GM18498 (cell line): ENCODE measurements around the gene RAPSN.

Experiments
- ATAC-seq: cut with Tn5 transposase; IDR thresholded peaks from one replicate; pipeline ENCODE4 v1.9.1; 2021; ENCODE audit warnings: mild to moderate bottlenecking, moderate library complexity; ENCODE audit not compliant: unreplicated experiment

The RAPSN gene

GRCh38 chr11:47448566-47449427, at the start of gene RAPSN:
Gene RAPSN (minus strand): TSS chr11:47449136. CDS start chr11:47448964, 172 bp downstream.
- no peak for ATAC-seq

DNA sequence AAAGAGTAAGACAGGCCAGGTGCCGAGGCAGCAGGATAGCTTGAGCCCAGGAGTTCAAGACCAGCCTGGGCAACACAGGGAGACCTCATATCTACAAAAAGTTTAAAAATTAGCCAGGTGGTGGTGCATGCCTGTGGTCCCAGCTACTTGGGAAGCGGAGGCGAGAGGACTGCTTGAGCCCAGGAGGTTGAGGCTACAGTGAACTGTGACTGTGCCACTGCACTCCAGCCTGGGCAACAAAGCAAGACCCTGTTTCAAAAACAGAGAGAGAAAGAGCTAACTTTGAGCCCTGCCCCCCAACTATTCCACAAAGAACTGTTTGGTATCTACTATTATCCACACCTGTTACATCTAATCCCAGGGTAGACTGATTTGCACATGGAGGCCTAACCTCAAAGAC, 49.2 kb upstream of the RAPSN start:
- no peak for ATAC-seq

DNA sequence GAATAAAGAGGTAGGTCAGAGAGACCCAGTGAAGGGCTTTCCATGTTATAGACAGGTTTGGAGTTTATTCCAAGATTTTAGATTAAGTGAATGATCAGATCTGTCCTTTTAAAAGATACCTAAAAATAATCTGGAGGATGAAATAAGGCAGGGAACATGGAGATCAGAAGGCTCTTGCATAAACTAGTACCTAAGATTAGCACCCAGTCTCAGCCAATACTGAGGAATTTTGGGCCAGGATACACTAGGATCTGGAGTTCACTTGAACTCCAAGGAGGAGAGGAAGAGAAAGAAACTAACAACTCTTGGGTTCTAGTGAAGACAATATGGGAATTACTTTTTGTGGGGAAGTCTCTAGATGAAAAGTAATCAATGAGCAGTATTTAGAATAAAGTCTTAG, 47.9 kb upstream of the RAPSN start:
- no peak for ATAC-seq

DNA sequence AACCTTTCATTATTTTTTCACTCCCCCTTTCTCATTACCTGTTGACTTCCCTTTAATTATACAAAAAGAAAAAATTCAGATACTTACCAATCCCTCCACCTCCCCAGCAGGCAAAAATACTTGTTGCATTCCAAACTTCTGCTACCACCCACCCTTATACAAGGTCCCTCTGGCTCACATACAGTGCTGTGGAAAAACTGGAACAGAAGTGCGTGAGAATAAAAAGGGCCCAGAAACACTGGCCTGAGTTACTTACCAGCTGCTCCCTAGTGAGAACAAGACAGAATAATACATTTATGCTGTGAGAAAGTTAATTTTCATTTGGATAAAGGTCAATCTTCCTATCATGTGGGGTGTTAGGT, 46.9 kb upstream of the RAPSN start:
- no peak for ATAC-seq

DNA sequence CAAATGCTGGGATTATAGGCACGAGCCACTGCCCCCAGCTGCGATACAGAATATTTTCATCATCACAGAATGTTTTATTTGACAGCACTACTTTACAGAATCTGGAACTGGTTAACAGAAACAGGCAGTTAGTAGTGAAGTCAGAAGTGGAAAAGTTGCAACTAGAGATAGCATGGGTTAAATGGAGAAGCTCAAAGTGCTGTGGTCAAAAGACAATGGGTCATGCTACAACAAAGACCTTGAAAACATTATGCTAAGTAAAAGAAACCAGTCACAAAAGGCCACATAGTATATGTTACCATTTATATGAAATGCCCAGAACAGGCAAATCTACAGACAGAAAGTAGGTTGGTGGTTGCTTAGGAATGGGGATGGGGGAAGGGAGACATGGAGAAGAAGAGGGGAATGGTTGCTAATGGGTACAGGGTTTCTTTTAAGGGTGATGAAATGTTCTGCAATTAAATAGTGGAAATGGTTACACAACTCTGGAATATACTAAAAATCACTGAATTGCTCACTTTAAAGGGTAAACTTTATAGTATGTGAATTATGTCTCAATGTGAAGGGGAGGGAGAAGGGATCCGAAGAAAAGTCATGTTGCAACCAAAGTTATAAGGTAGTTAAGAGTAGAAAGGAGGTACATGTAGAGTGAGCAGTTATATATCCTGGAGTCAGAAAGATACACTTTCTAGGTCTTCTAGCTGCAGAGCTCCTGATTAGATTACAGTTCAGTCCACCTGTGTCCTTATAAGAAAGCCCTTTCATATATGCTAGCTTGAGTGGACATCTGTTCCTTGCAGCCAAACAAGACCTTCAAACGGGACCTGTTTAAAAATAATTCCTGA, 46.3 kb upstream of the RAPSN start:
- ATAC-seq = no peak

- no peak for ATAC-seq
Observed at GRCh38 chr11:47489395-47489755, 40.4 kb upstream of the RAPSN start.

DNA sequence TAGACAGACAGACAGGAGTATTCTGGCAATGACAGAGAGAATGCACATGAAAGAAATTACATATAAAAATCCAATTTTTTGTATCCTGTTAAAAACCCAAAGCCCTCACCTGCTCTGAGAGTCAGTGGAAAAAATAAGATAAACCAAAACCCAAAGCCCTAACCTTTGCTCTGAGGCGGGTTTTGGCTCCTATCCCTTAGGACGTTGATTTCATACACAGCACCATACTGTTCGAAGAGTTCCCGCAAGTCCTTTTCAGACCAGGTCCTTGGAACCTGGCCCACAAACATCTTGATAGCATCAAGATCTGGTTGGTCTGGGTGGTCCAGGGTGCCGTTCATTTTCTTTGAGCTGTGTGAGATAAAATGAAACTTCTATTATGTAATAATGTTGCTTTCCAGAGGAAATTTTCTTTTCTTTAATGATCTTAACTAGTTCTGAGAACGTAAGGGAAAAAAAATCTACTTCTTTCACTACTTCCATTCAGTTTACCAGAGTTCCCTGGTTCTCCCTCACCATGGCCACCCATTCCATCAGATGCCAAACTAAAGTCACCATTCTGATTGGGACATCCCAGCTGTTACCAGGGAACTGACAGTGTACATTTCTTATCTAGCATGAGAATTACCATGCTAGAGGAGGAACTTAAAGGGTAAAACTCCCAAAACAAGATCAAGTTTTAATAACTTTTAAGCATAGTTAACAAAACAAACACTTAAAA, 39.9 kb upstream of the RAPSN start:
- ATAC-seq = no peak

GRCh38 chr11:47488111-47488510, 39.2 kb upstream of the RAPSN start:
- ATAC-seq = no peak

DNA sequence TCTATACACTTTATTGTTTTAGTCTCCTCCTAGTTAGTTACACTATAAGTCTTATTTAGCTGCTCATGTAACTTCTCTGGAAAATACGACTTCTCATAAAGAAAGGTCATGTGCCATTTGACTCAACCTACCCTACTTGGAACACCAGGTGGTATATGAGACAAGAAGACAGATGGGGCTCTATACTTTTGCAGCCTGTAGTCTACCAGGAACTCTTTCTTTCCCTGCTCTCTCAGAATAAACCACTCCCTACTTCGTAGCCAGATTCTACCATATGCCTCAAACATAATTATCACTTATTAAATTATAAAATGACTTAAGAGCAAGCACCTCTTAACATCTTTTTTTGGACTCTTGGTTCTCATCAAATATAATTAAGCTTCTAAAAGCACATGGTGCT, 38.5 kb upstream of the RAPSN start:
- no peak for ATAC-seq

GRCh38 chr11:47485107-47485506, 36.2 kb upstream of the RAPSN start:
- ATAC-seq = no peak

- ATAC-seq = no peak
Observed at GRCh38 chr11:47483457-47483856, 34.5 kb upstream of the RAPSN start.

- no peak for ATAC-seq
Observed at GRCh38 chr11:47480762-47481161, 31.8 kb upstream of the RAPSN start.

- no peak for ATAC-seq
Observed at GRCh38 chr11:47478651-47479329, 29.9 kb upstream of the RAPSN start.

DNA sequence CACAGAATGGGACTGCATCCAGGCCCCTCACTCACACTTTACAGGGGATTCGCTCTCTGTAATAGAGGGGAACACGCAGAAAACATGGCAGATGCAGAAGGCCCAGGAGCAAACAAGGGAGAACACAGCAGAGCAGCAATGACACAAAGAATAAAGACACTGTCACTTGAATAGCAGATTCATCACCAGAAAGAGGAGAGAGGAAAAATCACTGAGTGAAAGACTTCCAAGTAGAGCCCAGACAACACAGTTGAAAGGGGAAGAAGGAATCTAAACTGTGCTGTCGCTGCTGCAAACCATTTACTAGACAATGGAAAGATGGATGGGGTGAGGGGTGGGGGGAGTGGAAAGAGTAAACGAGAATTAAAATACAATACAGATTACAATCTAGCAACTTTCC, 28.8 kb upstream of the RAPSN start:
- no peak for ATAC-seq

GRCh38 chr11:47477323-47477722, 28.4 kb upstream of the RAPSN start:
- no peak for ATAC-seq

DNA sequence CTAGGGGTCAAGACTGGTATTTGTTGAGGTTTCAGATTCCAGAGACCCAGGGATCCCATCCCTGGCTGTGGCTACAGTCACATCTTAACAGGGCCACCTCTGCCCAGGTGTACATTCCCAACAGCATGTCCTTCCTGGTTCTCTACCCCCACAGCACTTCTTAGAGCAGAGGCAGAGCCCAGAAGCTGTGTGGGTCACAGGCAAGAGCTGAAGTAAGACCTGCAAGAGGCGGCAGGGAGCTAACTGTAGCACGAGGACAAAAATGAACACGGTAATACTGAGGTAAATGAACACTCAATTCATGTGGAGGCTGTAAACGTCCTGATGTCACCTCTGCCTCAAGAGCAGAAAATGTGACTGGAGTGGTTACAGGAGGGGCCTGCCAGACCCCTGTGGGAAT, 21.7 kb upstream of the RAPSN start:
- no peak for ATAC-seq

GRCh38 chr11:47469361-47470179, 20.6 kb upstream of the RAPSN start:
- no peak for ATAC-seq

- ATAC-seq = no peak
Observed at GRCh38 chr11:47468598-47469214, 19.8 kb upstream of the RAPSN start.

DNA sequence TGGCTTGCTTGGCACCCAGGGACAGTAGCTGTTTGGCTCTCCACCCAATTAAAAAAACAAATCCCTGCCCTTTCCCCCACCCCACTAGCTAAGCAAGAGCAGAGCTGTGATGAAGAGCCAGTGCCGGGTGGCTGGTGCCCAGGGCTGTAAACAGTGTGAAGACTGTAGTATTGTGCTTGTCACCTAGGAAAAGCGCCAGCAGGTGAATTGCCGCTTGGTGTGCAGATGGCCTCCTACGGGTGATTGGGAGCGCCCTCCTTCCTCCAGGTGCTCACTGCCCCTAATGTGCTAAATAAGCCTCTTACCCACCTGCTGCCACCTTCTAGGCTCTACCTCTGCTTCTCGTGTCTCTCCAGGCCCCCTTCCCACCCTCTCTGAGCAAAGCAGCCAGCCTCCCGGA, 18.4 kb upstream of the RAPSN start:
- no peak for ATAC-seq
